K562 (cell line): ENCODE measurements around the gene PDE3A. TPM values are rescaled to one million over a fixed set of nuclear protein-coding genes. Genes with fewer than 3 reads are reported as not detected.

Source experiments
- ATAC-seq: fragments of 200-7000 bp; cut with Tn5 transposase; 3 replicates; pipeline ENCODE4 v1.9.1; 2020; ENCODE audit warnings: moderate library complexity
- BruUV-seq: library from RNA; stranded (reverse); fragments of 400-500 nt; replicated peaks from 2 replicates; lab custom pipeline; 2021; lab: Mats Ljungman, UMichigan
- CTCF ChIA-PET: fragments of 300-600 bp; formaldehyde crosslinking; extraction: SDS; loops from one replicate; lab custom pipeline; 2021; ENCODE audit warnings: low intra/inter-chr PET ratio; lab: Yijun Ruan, JAX
- POLR2A ChIA-PET: fragments of 300-600, 350-650 bp; sonication (Branson Sonifier 250); formaldehyde crosslinking; extraction: SDS; loops from one replicate; lab custom pipeline; 2021; ENCODE audit warnings: antibody characterized with exemption, inconsistent platforms; lab: Yijun Ruan, JAX
- DNase-seq, 4 experiments: peaks; one replicate each; pipeline versions ENCODE4 v3.0.0 to v3.0.0-alpha.2; 2011 to 2018; ENCODE audit warnings: low spot score in 3 of 4, mixed read lengths in 3 of 4; ENCODE audit errors: extremely low read depth in 1 of 4
- FAIRE-seq: peaks from 2 replicates; lab custom pipeline; 2011; peaks lifted over from hg19 to GRCh38; lab: Jason Lieb, UNC
- H2AFZ ChIP-seq: 2 replicates; pipeline ENCODE4 v1.6.0; 2011; ENCODE audit warnings: low read depth, low read length, control low read depth, inconsistent platforms
- H3K27ac ChIP-seq: fragments of 200-600 bp; 3 replicates; pipeline ENCODE4 v1.8.0; 2011; ENCODE audit warnings: low read depth, mild to moderate bottlenecking, control low read depth, inconsistent platforms, low read length, moderate library complexity, mixed read lengths; ENCODE audit errors: extremely low read depth
- H3K27me3 ChIP-seq, 2 experiments: fragments of 300-600 bp in 1 of 2; 2 replicates in 1 of 2; 3 replicates in 1 of 2; pipeline versions ENCODE4 v1.6.0 to v1.8.0; 2011; ENCODE audit warnings: inconsistent platforms in 2 of 2, low read length in 2 of 2, mild to moderate bottlenecking in 1 of 2, mixed read lengths in 1 of 2, moderate library complexity in 1 of 2; ENCODE audit not compliant: control insufficient read depth in 2 of 2, insufficient read depth in 2 of 2
- H3K36me3 ChIP-seq: fragments of 300-600 bp; 3 replicates; pipeline ENCODE4 v1.8.0; 2011; ENCODE audit warnings: mild to moderate bottlenecking, low read length, inconsistent platforms; ENCODE audit not compliant: control insufficient read depth, insufficient read depth
- H3K4me1 ChIP-seq, 2 experiments: fragments of 200-600 bp in 1 of 2; replicated peaks in 1 of 2; 2 replicates in 1 of 2; 3 replicates in 1 of 2; pipeline versions ENCODE4 v1.5.1 to v1.8.0; 2011; ENCODE audit warnings: inconsistent platforms in 2 of 2, low read length in 2 of 2, mild to moderate bottlenecking in 1 of 2, mixed read lengths in 1 of 2, moderate library complexity in 1 of 2; ENCODE audit not compliant: control insufficient read depth in 2 of 2, insufficient read depth in 2 of 2
- H3K4me2 ChIP-seq: 2 replicates; pipeline ENCODE4 v1.6.1; 2011; ENCODE audit warnings: low read length, control low read depth, inconsistent platforms, mixed read lengths; ENCODE audit not compliant: insufficient read depth
- H3K4me3 ChIP-seq: fragments of 200-600 bp; sonication (generic), shearing (Covaris generic); 2 replicates; pipeline ENCODE4 v1.5.1; 2016; ENCODE audit warnings: control low read depth, inconsistent platforms
- H3K79me2 ChIP-seq: fragments of 200-600 bp; 3 replicates; pipeline ENCODE4 v1.8.0; 2011; ENCODE audit warnings: low read length, inconsistent platforms; ENCODE audit not compliant: control insufficient read depth, insufficient read depth
- H3K9ac ChIP-seq, 2 experiments: 2 replicates each; pipeline versions ENCODE4 v1.6.0 to v1.6.1; 2011; ENCODE audit warnings: low read depth in 2 of 2, low read length in 2 of 2, control low read depth in 1 of 2, inconsistent platforms in 1 of 2, mild to moderate bottlenecking in 1 of 2, mixed read lengths in 1 of 2; ENCODE audit not compliant: insufficient read depth in 1 of 2
- H3K9me1 ChIP-seq: one replicate; pipeline ENCODE4 v1.6.0; 2011; ENCODE audit warnings: inconsistent platforms, mild to moderate bottlenecking, low read length, moderate library complexity; ENCODE audit not compliant: control insufficient read depth, insufficient read depth
- H3K9me3 ChIP-seq: replicated peaks from 2 replicates; pipeline ENCODE4 v1.5.1; 2011; ENCODE audit warnings: low read depth, low read length, inconsistent platforms; ENCODE audit not compliant: control insufficient read depth, insufficient read depth
- H4K20me1 ChIP-seq: replicated peaks from 2 replicates; pipeline ENCODE4 v1.6.1; 2011; ENCODE audit warnings: low read length, inconsistent platforms, mixed read lengths; ENCODE audit not compliant: control insufficient read depth, insufficient read depth
- CREB1 ChIP-seq, 2 experiments: sonication (generic) in 1 of 2; formaldehyde crosslinking in 1 of 2; IDR thresholded peaks; 2 replicates each; pipeline versions ENCODE4 v1.6.1 to v1.8.0; 2012 to 2022; ENCODE audit warnings: inconsistent platforms in 1 of 2, mild to moderate bottlenecking in 1 of 2, missing genetic modification reagents in 1 of 2, moderate library complexity in 1 of 2
- FUS ChIP-seq: fragments of 200-400 bp; formaldehyde crosslinking; optimal IDR thresholded peaks from 2 replicates; pipeline ENCODE3; 2017; ENCODE audit warnings: low read depth, low read length
- HIVEP1 ChIP-seq: fragments of 250-450 bp; sonication (Bioruptor Pico); IDR thresholded peaks from 2 replicates; pipeline ENCODE4 v1.4.0; 2020; ENCODE audit warnings: mild to moderate bottlenecking
- JUND ChIP-seq, 2 experiments: IDR thresholded peaks; 2 replicates in 1 of 2; 3 replicates in 1 of 2; pipeline ENCODE4 v1.6.1; 2011; ENCODE audit warnings: borderline replicate concordance in 2 of 2, low read depth in 2 of 2, low read length in 2 of 2, improper control_type of control experiment in 1 of 2, missing biosample characterization in 1 of 2, missing genetic modification characterization in 1 of 2, missing genetic modification reagents in 1 of 2
- LEF1 ChIP-seq: fragments of 450-650 bp; IDR thresholded peaks from 2 replicates; pipeline ENCODE4 v1.6.1; 2016; ENCODE audit warnings: mild to moderate bottlenecking
- NELFE ChIP-seq: IDR thresholded peaks from 2 replicates; pipeline ENCODE4 v1.6.1; 2011; ENCODE audit warnings: mild to moderate bottlenecking; ENCODE audit not compliant: insufficient read depth, insufficient read length
- NONO ChIP-seq, 2 experiments: fragments of 200-400 bp in 1 of 2; fragments of 450-650 bp in 1 of 2; formaldehyde crosslinking in 1 of 2; IDR thresholded peaks; 2 replicates each; pipeline ENCODE4 v1.6.1; 2017; ENCODE audit warnings: low read depth in 2 of 2, mild to moderate bottlenecking in 2 of 2, moderate library complexity in 2 of 2, low read length in 1 of 2
- NR2C2 ChIP-seq, 2 experiments: fragments of 200-800 bp in 1 of 2; sonication (Bioruptor generic) in 1 of 2; sonication (generic) in 1 of 2; formaldehyde crosslinking in 1 of 2; IDR thresholded peaks; 2 replicates each; pipeline versions ENCODE4 v1.6.1 to v1.8.0; 2016 to 2022; ENCODE audit warnings: mild to moderate bottlenecking in 1 of 2, missing compliant biosample characterization in 1 of 2, missing genetic modification characterization in 1 of 2, missing genetic modification reagents in 1 of 2
- SMAD3 ChIP-seq: fragments of 450-650 bp; formaldehyde crosslinking; conservative IDR thresholded peaks from 2 replicates; pipeline ENCODE4 v1.4.0; 2020; ENCODE audit warnings: mild to moderate bottlenecking
- ZFP1 ChIP-seq: fragments of 450-650 bp; formaldehyde crosslinking; IDR thresholded peaks from 2 replicates; pipeline ENCODE4 v1.4.0; 2020; ENCODE audit warnings: mild to moderate bottlenecking, mixed read lengths
- ZNF280A ChIP-seq: fragments of 450-650 bp; IDR thresholded peaks from 2 replicates; pipeline ENCODE4 v1.6.1; 2018; ENCODE audit warnings: mild to moderate bottlenecking, low read depth; ENCODE audit not compliant: partially characterized antibody
- ZNF561 ChIP-seq: fragments of 450-650 bp; formaldehyde crosslinking; conservative IDR thresholded peaks from 2 replicates; pipeline ENCODE4 v1.4.0; 2020; ENCODE audit warnings: mild to moderate bottlenecking, moderate library complexity
- ZNF76 ChIP-seq: fragments of 250-450 bp; sonication (Bioruptor Pico); IDR thresholded peaks from 2 replicates; pipeline ENCODE4 v1.4.0; 2020; ENCODE audit warnings: mild to moderate bottlenecking, moderate library complexity, borderline replicate concordance
- WGBS: fragments of 100-300 bp; shearing (Covaris generic); methylation state at CpG from one replicate; pipeline ENCODE4 v1.1.6; 2016; ENCODE audit warnings: low coverage, mixed read lengths; ENCODE audit not compliant: insufficient coverage; ENCODE audit errors: missing lambda C conversion rate; 5-methylcytosine and 5-hydroxymethylcytosine counted together
- in situ Hi-C: fragments of 300-500 bp; cut with MboI; formaldehyde crosslinking; loops from 4 replicates; pipeline ENCODE4 v1.15.0; 2018; ENCODE audit warnings: inconsistent platforms, mixed read lengths
- intact Hi-C: fragments of 100-400 bp; cut with micrococcal nuclease; formaldehyde crosslinking; loops from 2 replicates; pipeline ENCODE4 v1.14.2; 2022
- polyA plus RNA-seq, 8 experiments: library from polyadenylated mRNA; depleted of rRNA in 4 of 8; stranded (reverse) in 5 of 8; unstranded in 3 of 8; fragments of >200 nt; fragmentation: Nextera tagmentation in 2 of 8; fragmentation: Illumina TruSeq in 1 of 8; extraction: Ambion mirVana in 2 of 8; extraction: Trizol in 1 of 8; gene quantifications; 2 replicates each; pipeline versions ENCODE4 v1.2.1 to v1.2.3, GENCODE V29; 2011 to 2014; ENCODE audit warnings: inconsistent platforms in 1 of 8, missing spikeins in 1 of 8
- total RNA-seq, 7 experiments: library from RNA; depleted of rRNA in 6 of 7; stranded (reverse); fragments of >200 nt in 6 of 7; fragmentation: Illumina TruSeq in 2 of 7; extraction: Trizol in 2 of 7; gene quantifications; 2 replicates each; pipeline versions ENCODE4 v1.2.1 to v1.2.3, GENCODE V29; 2011 to 2021; ENCODE audit warnings: low replicate concordance in 1 of 7

PDE3A gene
- total and polyA plus RNA-seq, 9 of the 15 experiments (the other 6 are each of a cell fraction or from before 2014, with no cell fraction given), result 0.02 TPM; not detected in 8

- no peak for TF ChIP-seq CREB1 (IDR thresholded peaks at IDR 0.05)
- no peak for TF ChIP-seq CREB1 (CRISPR knock-in tag; IDR thresholded peaks at IDR 0.05)
Observed at GRCh38 chr12:20585913-20586312, 217.6 kb downstream of the PDE3A start (continued).

GRCh38 chr12:20588042-20588441, 219.7 kb downstream of the PDE3A start:
- intact Hi-C loops, result no loop called here
- no peak for DNase-seq
- H3K4me3 ChIP-seq, result no peak overlapping the region
- ATAC-seq, result no peak
- 5% methylated on average over 3 of the region's 3 CpGs for WGBS
- H4K20me1 ChIP-seq, result no peaks in the 10 kb centered on the region
- no peaks in the 10 kb centered on the region for H3K9me1 ChIP-seq
- no peak for TF ChIP-seq NONO (IDR thresholded peaks at IDR 0.05; ENCODE audit: low read depth in 2 of 2, low read length in 1 of 2)
- no peak for TF ChIP-seq ZNF280A
- no peak for TF ChIP-seq LEF1
- no peak for TF ChIP-seq JUND (IDR thresholded peaks at IDR 0.05; ENCODE audit: borderline replicate concordance, low read depth, low read length)
- TF ChIP-seq JUND (tag; IDR thresholded peaks at IDR 0.05; ENCODE audit: borderline replicate concordance, low read depth, low read length), result no peak
- no peak for TF ChIP-seq ZFP1
- TF ChIP-seq NR2C2 (CRISPR knock-in tag; IDR thresholded peaks at IDR 0.05), result no peak
- TF ChIP-seq NR2C2 (tag; IDR thresholded peaks at IDR 0.05), result no peak
- TF ChIP-seq FUS, result no peak
- no peak for TF ChIP-seq HIVEP1
- no peak for TF ChIP-seq ZNF561
- no peak for TF ChIP-seq ZNF76 (CRISPR knock-in tag)
- TF ChIP-seq SMAD3 (CRISPR knock-in tag), result no peak
- TF ChIP-seq NELFE, result no peak
- no peak overlapping the region for H3K9ac ChIP-seq
- H3K4me1 ChIP-seq, result no peaks in the 10 kb centered on the region
- no peak overlapping the region for H3K27ac ChIP-seq
- in situ Hi-C loops, result no loop called here
- H3K79me2 ChIP-seq, result no peaks in the 10 kb centered on the region
- no peaks in the 10 kb centered on the region for H3K36me3 ChIP-seq
- no peaks in the 10 kb centered on the region for H3K27me3 ChIP-seq
- no peak overlapping the region for H3K4me2 ChIP-seq
- POLR2A ChIA-PET, result no interaction called here
- H3K9me3 ChIP-seq, result no peaks in the 10 kb centered on the region
- CTCF ChIA-PET, result no interaction called here
- BruUV-seq, result no TSS peak
- no peak overlapping the region for H2AFZ ChIP-seq
- FAIRE-seq, result no peak
